ENCODE measurements around the gene KSR1.

Gene KSR1

DNA sequence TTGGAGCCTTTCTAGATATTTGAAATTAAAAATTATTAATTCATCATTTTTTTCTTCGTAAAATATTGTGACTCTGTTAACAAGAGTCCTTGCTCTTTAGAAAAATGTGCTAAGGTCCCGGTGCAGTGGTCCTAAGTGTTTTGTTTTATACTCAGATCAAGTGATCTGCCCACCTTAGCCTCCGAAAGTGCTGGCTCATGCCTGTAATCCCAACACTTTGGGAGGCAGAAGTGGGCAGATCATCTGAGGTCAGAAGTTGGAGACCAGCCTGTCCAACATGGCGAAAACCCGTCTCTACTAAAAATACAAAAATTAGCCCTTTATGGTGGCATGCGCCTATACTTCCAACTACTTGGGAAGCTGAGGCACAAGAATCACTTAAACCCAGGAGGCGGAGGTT lies 92.1 kb downstream of the KSR1 start:
- no peak for DNase-seq (ENCODE audit: low read depth)
- TF ChIP-seq, protein P1, sequence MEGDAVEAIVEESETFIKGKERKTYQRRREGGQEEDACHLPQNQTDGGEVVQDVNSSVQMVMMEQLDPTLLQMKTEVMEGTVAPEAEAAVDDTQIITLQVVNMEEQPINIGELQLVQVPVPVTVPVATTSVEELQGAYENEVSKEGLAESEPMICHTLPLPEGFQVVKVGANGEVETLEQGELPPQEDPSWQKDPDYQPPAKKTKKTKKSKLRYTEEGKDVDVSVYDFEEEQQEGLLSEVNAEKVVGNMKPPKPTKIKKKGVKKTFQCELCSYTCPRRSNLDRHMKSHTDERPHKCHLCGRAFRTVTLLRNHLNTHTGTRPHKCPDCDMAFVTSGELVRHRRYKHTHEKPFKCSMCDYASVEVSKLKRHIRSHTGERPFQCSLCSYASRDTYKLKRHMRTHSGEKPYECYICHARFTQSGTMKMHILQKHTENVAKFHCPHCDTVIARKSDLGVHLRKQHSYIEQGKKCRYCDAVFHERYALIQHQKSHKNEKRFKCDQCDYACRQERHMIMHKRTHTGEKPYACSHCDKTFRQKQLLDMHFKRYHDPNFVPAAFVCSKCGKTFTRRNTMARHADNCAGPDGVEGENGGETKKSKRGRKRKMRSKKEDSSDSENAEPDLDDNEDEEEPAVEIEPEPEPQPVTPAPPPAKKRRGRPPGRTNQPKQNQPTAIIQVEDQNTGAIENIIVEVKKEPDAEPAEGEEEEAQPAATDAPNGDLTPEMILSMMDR (conservative IDR thresholded peaks at IDR 0.05; ENCODE audit: low read depth, low read length), result no peak
- H3K4me3 ChIP-seq (ENCODE audit: low read depth, low read length), result no peak overlapping the region

DNA sequence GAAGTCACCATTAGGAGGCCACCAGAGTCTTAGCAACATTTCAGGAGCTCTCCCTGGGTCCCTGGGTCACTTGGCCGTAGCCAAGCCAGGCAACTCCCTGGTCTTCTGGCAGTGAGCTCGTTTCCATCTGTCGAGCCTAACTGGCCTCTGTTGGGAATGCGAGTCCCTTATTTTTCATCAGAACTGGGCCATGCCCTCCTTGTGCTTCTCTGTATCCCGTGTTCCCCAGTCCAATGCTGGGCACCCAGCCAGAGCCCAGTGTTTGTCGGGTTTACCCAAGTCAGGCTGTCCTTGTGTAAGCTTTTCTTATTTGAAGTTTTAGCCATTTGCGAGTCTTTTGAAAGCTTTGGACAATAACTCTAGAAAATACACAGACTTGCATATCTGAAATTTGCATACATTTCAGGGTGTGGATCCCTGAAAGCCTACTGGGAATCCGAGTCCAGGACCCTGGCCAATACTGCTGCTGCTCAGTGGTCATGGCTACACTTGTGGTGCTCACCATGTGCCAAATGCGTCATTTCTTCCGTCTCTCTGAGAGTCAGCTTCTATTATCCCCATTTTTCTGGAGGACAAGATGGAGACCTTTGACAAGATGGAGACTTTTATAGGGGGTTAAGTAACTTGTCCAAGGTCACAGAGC lies 93.1 kb downstream of the KSR1 start:
- TF ChIP-seq, protein P1 (conservative IDR thresholded peaks at IDR 0.05; ENCODE audit: low read depth, low read length), result no peak
- no peak for DNase-seq (ENCODE audit: low read depth)

DNA sequence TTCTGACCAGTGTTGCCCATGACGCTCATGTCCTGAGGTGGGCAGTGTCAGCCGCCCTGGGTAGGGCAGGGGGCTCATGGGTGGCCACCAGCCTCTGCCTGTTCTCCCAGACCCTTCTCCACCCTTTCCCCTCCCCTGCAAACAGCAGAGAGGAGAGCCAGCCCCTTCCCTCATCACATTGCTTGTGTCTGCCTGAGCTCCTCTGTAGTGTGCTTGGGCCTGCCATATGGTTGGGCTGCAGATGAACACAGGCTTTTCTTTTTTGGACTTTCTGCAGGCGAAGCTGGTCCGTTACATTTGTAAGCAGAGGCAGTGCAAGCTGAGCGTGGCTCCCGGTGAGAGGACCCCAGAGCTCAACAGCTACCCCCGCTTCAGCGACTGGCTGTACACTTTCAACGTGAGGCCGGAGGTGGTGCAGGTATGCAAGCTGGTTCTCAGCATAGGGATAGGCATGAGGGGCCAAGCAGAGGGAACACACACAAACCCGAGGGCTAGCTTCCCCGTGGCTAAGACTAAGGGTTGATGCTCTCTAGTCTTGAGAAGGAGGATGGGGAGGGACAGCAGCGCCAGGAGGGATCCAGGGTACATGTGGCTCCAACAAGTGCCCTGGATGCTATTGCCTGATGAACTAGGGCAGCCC lies 94.2 kb downstream of the KSR1 start:
- H3K4me3 ChIP-seq (ENCODE audit: low read depth, low read length), result no peak overlapping the region
- TF ChIP-seq, protein P1 (conservative IDR thresholded peaks at IDR 0.05; ENCODE audit: low read depth, low read length), result no peak
- DNase-seq (ENCODE audit: low read depth), result no peak

More for the DNA sequence above, 93.1 kb downstream of the KSR1 start:
- no peak overlapping the region for H3K4me3 ChIP-seq (ENCODE audit: low read depth, low read length)

DNA sequence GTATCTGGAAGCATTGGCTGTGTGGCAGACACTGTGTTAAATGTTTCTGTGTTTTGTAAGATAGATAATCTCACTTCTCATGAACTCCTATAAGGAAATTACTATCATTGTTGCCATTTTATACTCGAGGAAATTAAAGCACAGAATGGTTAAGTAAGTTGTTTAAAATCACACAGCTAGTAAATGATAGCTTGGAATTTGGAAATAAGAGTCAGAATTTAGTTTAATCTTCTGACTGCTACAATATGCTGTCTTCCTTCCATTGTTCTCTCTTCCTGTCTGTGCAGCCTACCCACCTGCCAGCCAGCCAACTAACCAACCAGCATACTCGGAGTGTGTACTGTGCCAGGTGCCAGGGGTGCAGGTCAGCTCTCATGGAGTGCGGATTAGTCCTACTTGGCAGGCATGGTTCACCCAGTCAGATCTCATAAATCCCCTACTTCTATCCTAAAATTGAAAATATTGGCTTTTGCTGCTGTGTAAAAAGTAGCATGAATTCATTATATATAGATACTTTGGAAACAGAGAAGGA lies 94.8 kb downstream of the KSR1 start:
- DNase-seq (ENCODE audit: low read depth), result no peak
- no peak overlapping the region for H3K4me3 ChIP-seq (ENCODE audit: low read depth, low read length)
- TF ChIP-seq, protein P1 (conservative IDR thresholded peaks at IDR 0.05; ENCODE audit: low read depth, low read length), result no peak

DNA sequence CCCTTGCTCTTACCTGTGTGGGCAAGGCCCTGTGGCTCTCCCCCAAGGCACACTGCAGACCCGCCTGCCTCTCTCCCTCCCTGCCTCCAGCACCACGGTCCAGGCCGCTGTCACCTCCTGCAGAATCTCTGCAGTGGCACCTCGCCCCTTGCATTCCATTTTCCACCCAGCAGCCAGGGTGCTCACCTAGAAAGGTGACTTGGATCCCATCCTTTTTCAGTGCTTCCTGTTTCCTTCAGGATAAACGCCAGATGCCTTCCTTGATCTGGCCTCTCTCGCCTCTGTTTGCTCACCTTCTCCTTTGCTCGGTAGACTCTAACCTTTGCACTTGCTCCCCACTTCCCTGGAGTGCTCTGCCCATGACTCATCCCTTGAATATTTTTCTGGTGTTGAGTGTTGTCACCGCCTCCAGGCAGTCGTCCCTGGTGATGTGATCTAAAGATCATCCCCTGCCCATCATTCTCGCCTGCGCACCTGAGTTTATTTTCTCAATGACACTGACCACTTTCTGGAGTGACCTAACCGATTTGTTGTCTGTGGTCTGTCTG lies 95.5 kb downstream of the KSR1 start:
- no peak overlapping the region for H3K4me3 ChIP-seq (ENCODE audit: low read depth, low read length)
- DNase-seq (ENCODE audit: low read depth), result peak; percentile 39
- TF ChIP-seq, protein P1 (conservative IDR thresholded peaks at IDR 0.05; ENCODE audit: low read depth, low read length), result no peak

DNA sequence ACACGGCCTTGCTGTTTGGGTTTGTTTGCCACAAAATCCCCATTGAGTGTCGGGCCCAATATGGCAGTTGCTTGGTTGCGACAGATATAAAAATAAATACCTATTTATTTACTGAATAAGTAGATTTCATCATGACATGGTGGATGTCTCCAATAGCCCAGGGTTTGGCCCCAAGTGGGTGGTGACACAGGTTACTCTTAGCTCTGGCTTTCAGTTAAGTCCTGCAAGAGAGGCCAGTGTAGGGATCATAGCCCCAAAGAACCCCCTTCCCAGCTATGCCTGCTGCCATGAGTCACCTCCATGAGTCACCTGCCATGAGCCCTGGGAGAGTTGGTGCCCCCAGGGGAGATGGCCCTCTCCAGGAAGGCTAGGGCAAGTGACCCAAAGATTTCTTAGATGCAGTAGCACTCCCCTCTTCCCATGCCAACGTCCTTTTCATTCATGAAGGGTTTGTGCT lies 96.1 kb downstream of the KSR1 start:
- no peak overlapping the region for H3K4me3 ChIP-seq (ENCODE audit: low read depth, low read length)
- TF ChIP-seq, protein P1 (conservative IDR thresholded peaks at IDR 0.05; ENCODE audit: low read depth, low read length), result no peak
- DNase-seq (ENCODE audit: low read depth), result peak; percentile 39
